GM19025 (cell line): ENCODE data around the gene OLFML1.
"Not testable (repeated sequence)": the region's sequence is repeated elsewhere in the genome, so short reads cannot be mapped to it uniquely, and the experiment has no call there.

Source experiments
- ATAC-seq: cut with Tn5 transposase; IDR thresholded peaks from one replicate; pipeline ENCODE4 v1.9.1; 2021; ENCODE audit warnings: mild to moderate bottlenecking, low read depth, moderate library complexity; ENCODE audit not compliant: unreplicated experiment

OLFML1 gene

GRCh38 chr11:7509966-7510365 lies 24.7 kb downstream of the OLFML1 start:
- no peak for ATAC-seq

- ATAC-seq: no peak
Observed at GRCh38 chr11:7511401-7511800, 26.1 kb downstream of the OLFML1 start.

DNA sequence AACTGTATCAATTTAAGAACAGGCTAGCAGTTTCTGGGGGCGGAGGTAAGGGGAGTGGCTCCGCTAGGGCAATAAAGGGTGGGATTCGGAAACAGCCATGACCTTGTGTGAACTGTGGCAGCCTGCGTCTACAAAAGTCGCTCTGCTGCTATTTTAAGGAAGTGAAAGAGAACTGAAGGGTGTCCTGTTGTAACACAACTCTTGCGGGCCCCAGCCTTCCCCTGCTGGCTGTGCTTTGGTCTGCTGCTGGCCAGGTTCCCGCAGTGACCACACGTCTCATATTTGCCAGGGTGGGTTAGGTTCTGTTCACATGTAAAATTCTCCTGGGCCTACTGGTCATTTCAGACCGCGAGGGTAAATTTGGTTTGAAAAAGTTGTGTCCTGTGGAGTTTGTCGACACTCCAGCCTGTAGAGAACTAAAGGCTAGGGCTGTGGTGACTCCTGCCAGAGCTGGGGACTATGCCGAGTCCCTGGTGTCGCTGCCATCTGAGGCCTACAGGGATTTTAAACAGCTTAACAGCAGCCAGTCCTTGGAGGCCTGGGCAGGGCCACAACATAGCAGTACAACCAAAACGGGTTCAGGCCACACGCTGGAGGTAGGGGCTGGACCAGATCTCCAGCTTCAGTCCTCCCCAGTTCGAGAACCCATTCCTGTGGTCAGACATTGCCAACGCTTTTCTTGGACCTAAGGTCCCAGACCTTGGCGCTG lies 27.4 kb downstream of the OLFML1 start:
- ATAC-seq: peak; percentile 50

GRCh38 chr11:7513234-7514098 lies 28.2 kb downstream of the OLFML1 start, which contains the start of gene PPFIBP2:
Gene PPFIBP2 (plus strand): TSS chr11:7513999. CDS start chr11:7549476, 35,477 bp downstream.
- ATAC-seq: peak; percentile 73

DNA sequence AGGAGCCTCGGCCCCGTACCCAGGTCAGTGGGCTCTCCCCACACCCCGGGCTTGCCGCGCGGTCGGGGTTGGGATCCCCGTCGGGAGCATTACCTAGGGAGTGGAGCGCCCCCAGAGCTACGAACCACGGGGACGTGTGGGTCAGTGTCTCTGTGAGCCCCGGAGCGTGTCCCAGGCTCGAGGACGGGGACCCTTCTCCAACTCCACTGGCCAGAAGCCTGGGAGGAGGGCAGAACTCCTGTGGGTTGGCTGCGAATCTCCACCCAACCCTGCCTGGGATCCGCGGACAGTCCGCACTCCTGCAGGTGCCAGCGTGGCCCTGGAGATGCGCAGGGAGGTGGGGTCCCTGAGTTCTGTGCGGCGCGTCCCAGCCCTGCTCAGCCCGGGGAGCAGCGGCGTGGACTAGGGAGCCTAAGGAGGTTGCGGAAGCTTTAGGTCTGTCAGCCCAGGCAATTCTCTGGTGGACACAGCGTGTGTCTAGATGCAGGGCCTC lies 28.8 kb downstream of the OLFML1 start:
- ATAC-seq: peak; percentile 3

- ATAC-seq: no peak
Observed at GRCh38 chr11:7515447-7515886, 30.2 kb downstream of the OLFML1 start.

- no peak for ATAC-seq
Observed at GRCh38 chr11:7516475-7516874, 31.2 kb downstream of the OLFML1 start.

DNA sequence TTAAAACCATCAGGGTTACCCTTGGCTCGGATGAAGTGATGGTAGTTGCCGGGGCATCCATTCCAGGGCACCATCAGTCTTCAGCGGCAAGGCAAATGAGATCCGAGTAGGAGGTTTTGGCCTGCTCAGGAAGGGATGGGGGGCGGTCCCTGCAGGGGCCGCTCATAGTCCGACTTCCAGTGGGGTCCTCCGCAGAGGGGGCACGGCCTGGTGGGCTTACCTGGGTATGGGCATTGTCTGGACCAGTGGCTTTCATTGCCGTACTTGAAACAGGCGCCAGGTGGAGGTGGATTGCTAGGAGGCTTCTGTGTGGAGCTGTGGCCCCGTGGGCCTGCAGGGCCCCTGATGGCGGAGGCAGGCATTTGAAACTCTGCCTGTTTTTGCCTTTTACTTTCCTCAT lies 32.4 kb downstream of the OLFML1 start:
- not testable (repeated sequence) for ATAC-seq

DNA sequence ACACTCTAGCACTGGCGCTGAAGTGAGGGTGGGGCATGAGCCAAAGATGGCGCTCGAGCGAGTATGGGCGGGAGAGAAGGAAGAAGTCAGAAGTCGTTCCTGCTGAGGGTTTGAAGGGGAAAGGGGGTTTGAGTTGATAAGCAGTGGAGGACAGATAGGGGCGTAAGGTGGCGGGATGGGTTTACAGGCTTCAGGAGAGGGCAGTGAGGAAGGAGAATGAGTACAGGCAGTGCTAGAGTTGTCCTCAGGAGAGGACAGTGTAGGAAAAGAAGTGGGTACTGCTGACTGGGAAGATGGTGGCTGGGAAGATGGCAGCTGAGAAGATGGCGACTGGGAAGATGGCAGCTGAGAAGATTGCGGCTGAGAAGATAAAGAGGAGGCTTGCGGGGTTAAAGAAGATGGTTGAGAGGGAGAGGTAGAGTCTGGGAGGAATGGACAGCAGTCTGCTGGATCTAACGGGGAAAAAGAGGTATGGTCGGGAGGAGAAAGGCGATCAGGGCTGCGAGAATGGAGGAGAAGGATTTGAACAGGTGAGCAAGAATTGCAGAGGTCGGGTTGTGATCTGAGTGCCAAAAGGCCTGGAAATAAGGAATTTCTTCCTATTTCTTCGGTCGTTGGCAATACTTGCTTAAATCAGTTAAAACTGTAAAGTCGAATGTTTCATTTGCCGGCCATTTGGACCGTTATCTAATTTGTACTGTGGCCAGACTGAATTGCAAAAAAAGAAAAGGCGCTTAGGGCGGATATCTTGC lies 33.7 kb downstream of the OLFML1 start:
- ATAC-seq: no peak

DNA sequence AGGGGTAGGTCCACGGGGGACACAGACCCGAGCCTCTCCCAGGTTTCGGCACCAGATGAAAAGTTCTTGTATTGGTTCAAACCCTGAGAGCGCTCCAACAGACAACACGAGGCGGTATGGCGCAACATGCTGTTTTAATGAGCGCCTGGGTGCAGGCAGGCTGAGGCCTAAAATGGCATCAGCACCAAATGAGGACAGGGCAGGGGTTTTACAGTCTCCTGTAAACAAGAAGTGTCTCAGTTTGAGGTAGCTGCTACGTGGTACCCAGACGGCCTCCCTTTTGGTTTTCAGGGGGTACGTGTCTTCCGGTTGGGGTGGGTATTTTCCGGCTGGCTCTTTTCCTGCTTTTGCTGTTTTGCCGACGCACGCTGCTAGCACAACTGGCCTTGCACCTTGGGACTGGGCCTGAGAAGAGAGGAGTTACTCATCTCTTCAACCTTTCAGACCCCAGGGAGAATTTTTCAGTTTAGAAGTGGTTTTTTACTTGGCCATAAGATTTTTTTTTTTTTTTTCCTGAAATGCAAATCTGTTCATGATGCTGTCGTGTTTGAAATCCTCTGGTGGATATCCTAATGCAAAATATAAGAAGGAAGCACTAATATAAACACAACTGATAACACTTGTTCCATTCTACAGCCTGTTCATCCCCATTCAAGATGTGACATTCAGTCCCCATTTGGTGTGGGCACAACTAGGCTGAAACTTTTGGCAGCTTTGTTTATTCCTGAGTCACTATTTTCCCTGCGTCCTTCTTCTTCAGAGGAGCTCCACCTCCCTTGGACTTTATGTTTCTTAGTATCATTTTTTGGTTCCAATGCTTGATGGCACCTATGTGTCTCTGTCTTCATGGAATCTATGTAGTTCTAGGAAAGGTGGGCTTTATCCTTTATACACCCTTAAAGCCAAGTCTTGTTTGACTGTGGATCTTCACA lies 35.0 kb downstream of the OLFML1 start:
- peak; percentile 41 for ATAC-seq

DNA sequence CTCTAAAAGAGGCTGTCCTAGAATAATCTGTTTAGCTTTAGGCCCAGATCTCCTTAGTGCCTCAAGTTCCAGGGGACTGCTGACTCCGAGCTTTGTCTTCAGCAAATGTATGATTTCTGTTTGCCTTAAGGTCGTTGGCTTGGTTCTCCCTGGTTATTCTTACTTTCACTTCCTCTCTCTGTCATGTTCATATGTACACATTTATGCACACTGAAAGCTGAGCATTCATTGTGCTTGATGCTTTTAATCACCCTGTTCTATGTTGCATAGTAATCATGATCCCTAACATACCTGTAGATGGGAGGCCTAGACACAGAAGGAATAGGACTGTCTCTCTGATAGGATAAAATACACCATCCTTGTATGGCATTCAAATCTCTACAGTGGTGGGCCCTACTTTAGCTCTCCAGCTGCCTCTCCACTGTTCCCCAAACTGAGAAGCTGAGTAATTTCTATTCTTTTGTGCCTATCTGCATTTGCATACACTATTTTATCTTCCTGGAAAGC lies 35.7 kb downstream of the OLFML1 start:
- ATAC-seq: peak; percentile 74

DNA sequence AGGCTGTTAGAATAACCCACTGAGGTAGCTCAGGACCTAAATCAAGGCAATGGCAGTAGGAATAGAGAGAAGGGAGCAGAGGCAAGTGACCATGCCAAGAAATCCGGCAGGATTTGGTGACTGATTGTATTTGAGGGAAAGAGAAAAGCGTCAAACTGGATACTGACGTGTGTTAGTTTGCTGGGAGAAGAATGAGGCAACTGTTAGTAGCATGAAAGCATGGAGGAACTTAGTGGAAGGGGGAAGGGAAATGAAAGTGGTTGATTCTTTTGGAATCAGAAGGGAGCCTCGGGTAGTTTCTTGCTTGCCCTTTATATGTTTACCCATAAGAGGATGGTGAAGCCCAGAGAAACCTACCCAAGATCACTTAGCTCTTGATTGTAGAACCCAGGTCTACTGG lies 36.8 kb downstream of the OLFML1 start:
- no peak for ATAC-seq

DNA sequence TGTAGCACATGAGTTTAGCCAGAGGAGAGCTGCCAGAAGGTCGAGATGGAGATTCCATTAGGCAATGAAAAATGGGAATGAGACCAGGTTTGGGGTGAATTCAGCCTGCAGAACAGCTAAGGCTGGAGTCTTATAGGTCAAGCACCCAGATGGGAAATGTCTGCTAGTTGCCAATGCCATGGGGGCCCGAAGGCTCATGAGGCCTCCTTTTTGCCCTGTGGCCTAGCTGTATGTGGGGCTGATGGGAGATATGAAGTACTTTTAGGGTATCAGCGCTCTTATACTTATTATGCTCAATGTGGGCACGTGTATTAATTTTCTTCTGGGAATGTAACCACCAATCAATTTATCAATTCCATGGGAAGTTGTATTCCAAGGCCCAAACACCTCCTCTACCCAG lies 37.2 kb downstream of the OLFML1 start:
- ATAC-seq: no peak

DNA sequence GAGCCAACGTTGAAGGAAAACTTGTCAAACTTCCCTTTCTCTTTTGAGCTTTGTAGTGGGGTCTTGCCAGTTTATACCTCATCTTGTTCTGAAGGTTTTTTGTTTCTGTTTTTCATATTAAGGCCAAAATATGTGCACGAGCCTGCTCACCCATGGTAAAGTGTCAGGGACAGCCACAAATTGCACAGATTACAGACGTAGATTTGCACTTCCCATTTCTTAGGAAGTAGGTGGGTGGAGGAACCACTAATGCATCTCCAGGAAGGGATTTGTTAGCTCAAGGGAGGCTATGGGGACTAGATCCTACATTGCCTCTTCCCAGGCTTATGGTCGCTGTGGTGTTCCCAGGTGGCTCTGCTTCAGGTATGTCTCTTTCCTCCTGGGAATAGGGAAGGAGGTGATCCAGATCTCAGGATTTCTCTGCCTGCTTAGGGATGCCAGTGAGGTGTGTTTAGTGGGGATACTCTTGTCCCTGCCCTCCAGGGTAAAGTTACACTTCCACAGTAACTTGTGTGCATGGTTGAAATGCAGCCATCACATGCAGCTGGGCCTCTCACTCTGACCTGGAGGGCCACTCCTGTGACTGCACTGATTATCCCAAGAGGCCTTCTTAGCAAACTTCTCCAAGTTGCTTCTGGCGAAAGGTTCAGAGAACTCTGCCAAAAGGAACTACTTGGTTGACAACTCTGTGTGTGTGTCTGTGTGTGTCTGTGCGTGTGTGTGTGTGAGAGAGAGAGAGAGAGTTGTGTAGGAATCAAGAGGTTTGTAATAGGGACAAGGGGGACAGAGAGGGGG lies 38.3 kb downstream of the OLFML1 start:
- no peak for ATAC-seq

GRCh38 chr11:7524462-7525235 lies 39.3 kb downstream of the OLFML1 start:
- no peak for ATAC-seq

DNA sequence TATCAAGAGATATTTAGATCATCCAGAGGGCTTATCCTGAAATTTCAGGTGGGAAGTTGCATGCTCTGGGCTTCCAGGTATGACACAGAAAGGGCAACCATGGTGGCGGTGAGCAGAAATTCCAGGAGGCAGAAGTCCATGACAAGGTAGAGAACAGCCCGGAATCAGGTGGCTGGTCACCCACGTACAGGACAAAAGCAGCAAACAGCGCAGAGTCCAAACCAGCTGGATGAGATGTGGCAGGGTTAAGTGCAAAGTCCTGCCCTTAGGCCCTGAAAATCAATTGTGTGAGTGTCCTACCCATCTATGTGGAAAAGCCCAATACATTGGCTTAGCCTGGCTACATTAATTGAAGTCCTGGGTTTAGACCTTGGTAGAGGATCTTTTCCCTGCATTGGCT lies 40.1 kb downstream of the OLFML1 start:
- ATAC-seq: no peak

- ATAC-seq: no peak
Observed at GRCh38 chr11:7527029-7527428, 41.7 kb downstream of the OLFML1 start.

- ATAC-seq: no peak
Observed at GRCh38 chr11:7528514-7529049, 43.3 kb downstream of the OLFML1 start.
